ENCODE results near the gene TMEM87B.

Gene TMEM87B

GRCh38 chr2:112054847-112055729 is at the start of gene TMEM87B:
Gene TMEM87B, plus strand, starts transcription at chr2:112055269. Its CDS starts 323 bp downstream, at chr2:112055592.
- Histone ChIP-seq H3K27ac (ENCODE audit: low read depth, low read length) (peak within 1 kb of the TSS; percentile 62), H3K9ac (ENCODE audit: low read length in 5 of 5) (peak within 1 kb of the TSS; percentile 8 to 92 (median 88)), H3K27me3 (ENCODE audit: control insufficient read depth in 5 of 5, insufficient read depth in 4 of 5, low read length in 5 of 5) (no peaks in the 10 kb centered on the region), H3K4me1 (ENCODE audit: control insufficient read depth in 5 of 5, insufficient read depth in 5 of 5, low read length in 5 of 5) (peaks cover 3 to 30% (median 23%) of the 10 kb centered on the region in 5 donors), H3K4me3 (ENCODE audit: low read depth in 1 of 5, low read length in 5 of 5) (peak within 1 kb of the TSS; percentile 74 to 91 (median 86)), H3K36me3 (ENCODE audit: control insufficient read depth in 5 of 5, insufficient read depth in 5 of 5, low read length in 5 of 5) (peaks cover 0 to 2% (median 0%) of the 10 kb centered on the region in 5 donors), H3K9me3 (ENCODE audit: control insufficient read depth in 5 of 5, low read length in 5 of 5) (no peaks in the 10 kb centered on the region)

GRCh38 chr2:112005406-112006075 is 49.5 kb upstream of the TMEM87B start:
- Histone ChIP-seq H3K27me3 (ENCODE audit: control insufficient read depth in 5 of 5, insufficient read depth in 4 of 5, low read length in 5 of 5) (no peaks in the 10 kb centered on the region), H3K36me3 (ENCODE audit: control insufficient read depth in 5 of 5, insufficient read depth in 5 of 5, low read length in 5 of 5) (peaks cover 0 to 20% (median 8%) of the 10 kb centered on the region in 5 donors), H3K9ac (ENCODE audit: low read length in 5 of 5) (no peak overlapping the region), H3K4me3 (ENCODE audit: low read depth in 1 of 5, low read length in 5 of 5) (no peak overlapping the region), H3K9me3 (ENCODE audit: control insufficient read depth in 5 of 5, low read length in 5 of 5) (no peaks in the 10 kb centered on the region), H3K4me1 (ENCODE audit: control insufficient read depth in 5 of 5, insufficient read depth in 5 of 5, low read length in 5 of 5) (peaks cover 0 to 24% (median 12%) of the 10 kb centered on the region in 5 donors), H3K27ac (ENCODE audit: low read depth, low read length) (no peak overlapping the region)

GRCh38 chr2:112006076-112006410 is 49.0 kb upstream of the TMEM87B start:
- H3K4me3 ChIP-seq (ENCODE audit: low read depth in 1 of 5, low read length in 5 of 5): no peak overlapping the region
- peaks cover 0 to 18% (median 8%) of the 10 kb centered on the region in 5 donors for H3K4me1 ChIP-seq (ENCODE audit: control insufficient read depth in 5 of 5, insufficient read depth in 5 of 5, low read length in 5 of 5)
- no peaks in the 10 kb centered on the region for H3K9me3 ChIP-seq (ENCODE audit: control insufficient read depth in 5 of 5, low read length in 5 of 5)
- H3K9ac ChIP-seq (ENCODE audit: low read length in 5 of 5): no peak overlapping the region
- H3K27ac ChIP-seq (ENCODE audit: low read depth, low read length): no peak overlapping the region
- H3K27me3 ChIP-seq (ENCODE audit: control insufficient read depth in 5 of 5, insufficient read depth in 4 of 5, low read length in 5 of 5): peaks cover 0 to 2% (median 0%) of the 10 kb centered on the region in 5 donors
- peaks cover 0 to 25% (median 12%) of the 10 kb centered on the region in 5 donors for H3K36me3 ChIP-seq (ENCODE audit: control insufficient read depth in 5 of 5, insufficient read depth in 5 of 5, low read length in 5 of 5)

GRCh38 chr2:112007493-112007892 is 47.6 kb upstream of the TMEM87B start:
- H3K27ac ChIP-seq (ENCODE audit: low read depth, low read length): no peak overlapping the region
- H3K9me3 ChIP-seq (ENCODE audit: control insufficient read depth in 5 of 5, low read length in 5 of 5): no peaks in the 10 kb centered on the region
- H3K9ac ChIP-seq (ENCODE audit: low read length in 5 of 5): no peak overlapping the region
- peaks cover 0 to 35% (median 13%) of the 10 kb centered on the region in 5 donors for H3K36me3 ChIP-seq (ENCODE audit: control insufficient read depth in 5 of 5, insufficient read depth in 5 of 5, low read length in 5 of 5)
- H3K4me1 ChIP-seq (ENCODE audit: control insufficient read depth in 5 of 5, insufficient read depth in 5 of 5, low read length in 5 of 5): peaks cover 0 to 13% (median 6%) of the 10 kb centered on the region in 5 donors
- H3K27me3 ChIP-seq (ENCODE audit: control insufficient read depth in 5 of 5, insufficient read depth in 4 of 5, low read length in 5 of 5): peaks cover 0 to 2% (median 0%) of the 10 kb centered on the region in 5 donors
- no peak overlapping the region for H3K4me3 ChIP-seq (ENCODE audit: low read depth in 1 of 5, low read length in 5 of 5)

- Histone ChIP-seq H3K27ac (ENCODE audit: low read depth, low read length) (no peak overlapping the region), H3K36me3 (ENCODE audit: control insufficient read depth in 5 of 5, insufficient read depth in 5 of 5, low read length in 5 of 5) (peaks cover 0 to 36% (median 13%) of the 10 kb centered on the region in 5 donors), H3K27me3 (ENCODE audit: control insufficient read depth in 5 of 5, insufficient read depth in 4 of 5, low read length in 5 of 5) (peaks cover 0 to 2% (median 0%) of the 10 kb centered on the region in 5 donors), H3K4me3 (ENCODE audit: low read depth in 1 of 5, low read length in 5 of 5) (no peak overlapping the region), H3K9me3 (ENCODE audit: control insufficient read depth in 5 of 5, low read length in 5 of 5) (no peaks in the 10 kb centered on the region), H3K4me1 (ENCODE audit: control insufficient read depth in 5 of 5, insufficient read depth in 5 of 5, low read length in 5 of 5) (peaks cover 0 to 7% (median 3%) of the 10 kb centered on the region in 5 donors), H3K9ac (ENCODE audit: low read length in 5 of 5) (no peak overlapping the region)
These were observed 46.1 kb upstream of the TMEM87B start for GRCh38 chr2:112008910-112009485.

GRCh38 chr2:112010751-112011150 is 44.3 kb upstream of the TMEM87B start:
- Histone ChIP-seq H3K27ac (ENCODE audit: low read depth, low read length) (no peak overlapping the region), H3K27me3 (ENCODE audit: control insufficient read depth in 5 of 5, insufficient read depth in 4 of 5, low read length in 5 of 5) (peaks cover 0 to 2% (median 0%) of the 10 kb centered on the region in 5 donors), H3K4me3 (ENCODE audit: low read depth in 1 of 5, low read length in 5 of 5) (no peak overlapping the region), H3K4me1 (ENCODE audit: control insufficient read depth in 5 of 5, insufficient read depth in 5 of 5, low read length in 5 of 5) (peaks cover 0 to 3% (median 0%) of the 10 kb centered on the region in 5 donors), H3K36me3 (ENCODE audit: control insufficient read depth in 5 of 5, insufficient read depth in 5 of 5, low read length in 5 of 5) (peaks cover 0 to 36% (median 13%) of the 10 kb centered on the region in 5 donors), H3K9me3 (ENCODE audit: control insufficient read depth in 5 of 5, low read length in 5 of 5) (no peaks in the 10 kb centered on the region), H3K9ac (ENCODE audit: low read length in 5 of 5) (no peak overlapping the region)

- H3K27ac ChIP-seq (ENCODE audit: low read depth, low read length): no peak overlapping the region
- no peak overlapping the region for H3K9ac ChIP-seq (ENCODE audit: low read length in 5 of 5)
- no peak overlapping the region for H3K4me3 ChIP-seq (ENCODE audit: low read depth in 1 of 5, low read length in 5 of 5)
- H3K36me3 ChIP-seq (ENCODE audit: control insufficient read depth in 5 of 5, insufficient read depth in 5 of 5, low read length in 5 of 5): peaks cover 0 to 36% (median 13%) of the 10 kb centered on the region in 5 donors
- H3K27me3 ChIP-seq (ENCODE audit: control insufficient read depth in 5 of 5, insufficient read depth in 4 of 5, low read length in 5 of 5): peaks cover 0 to 2% (median 0%) of the 10 kb centered on the region in 5 donors
- H3K4me1 ChIP-seq (ENCODE audit: control insufficient read depth in 5 of 5, insufficient read depth in 5 of 5, low read length in 5 of 5): no peaks in the 10 kb centered on the region
- no peaks in the 10 kb centered on the region for H3K9me3 ChIP-seq (ENCODE audit: control insufficient read depth in 5 of 5, low read length in 5 of 5)
These were observed 42.5 kb upstream of the TMEM87B start for GRCh38 chr2:112012556-112012955.

- H3K36me3 ChIP-seq (ENCODE audit: control insufficient read depth in 5 of 5, insufficient read depth in 5 of 5, low read length in 5 of 5): peaks cover 0 to 11% (median 3%) of the 10 kb centered on the region in 5 donors
- H3K4me3 ChIP-seq (ENCODE audit: low read depth in 1 of 5, low read length in 5 of 5): no peak overlapping the region
- no peak overlapping the region for H3K27ac ChIP-seq (ENCODE audit: low read depth, low read length)
- peaks cover 0 to 3% (median 0%) of the 10 kb centered on the region in 5 donors for H3K4me1 ChIP-seq (ENCODE audit: control insufficient read depth in 5 of 5, insufficient read depth in 5 of 5, low read length in 5 of 5)
- H3K9me3 ChIP-seq (ENCODE audit: control insufficient read depth in 5 of 5, low read length in 5 of 5): no peaks in the 10 kb centered on the region
- H3K9ac ChIP-seq (ENCODE audit: low read length in 5 of 5): no peak overlapping the region
- H3K27me3 ChIP-seq (ENCODE audit: control insufficient read depth in 5 of 5, insufficient read depth in 4 of 5, low read length in 5 of 5): peaks cover 0 to 2% (median 0%) of the 10 kb centered on the region in 5 donors
These were observed 36.2 kb upstream of the TMEM87B start for GRCh38 chr2:112018846-112019245.

GRCh38 chr2:112019569-112019982 is 35.5 kb upstream of the TMEM87B start:
- no peak overlapping the region for H3K9ac ChIP-seq (ENCODE audit: low read length in 5 of 5)
- no peak overlapping the region for H3K4me3 ChIP-seq (ENCODE audit: low read depth in 1 of 5, low read length in 5 of 5)
- no peak overlapping the region for H3K27ac ChIP-seq (ENCODE audit: low read depth, low read length)
- H3K4me1 ChIP-seq (ENCODE audit: control insufficient read depth in 5 of 5, insufficient read depth in 5 of 5, low read length in 5 of 5): peaks cover 0 to 5% (median 0%) of the 10 kb centered on the region in 5 donors
- no peaks in the 10 kb centered on the region for H3K9me3 ChIP-seq (ENCODE audit: control insufficient read depth in 5 of 5, low read length in 5 of 5)
- H3K36me3 ChIP-seq (ENCODE audit: control insufficient read depth in 5 of 5, insufficient read depth in 5 of 5, low read length in 5 of 5): peaks cover 0 to 11% (median 3%) of the 10 kb centered on the region in 5 donors
- H3K27me3 ChIP-seq (ENCODE audit: control insufficient read depth in 5 of 5, insufficient read depth in 4 of 5, low read length in 5 of 5): peaks cover 0 to 2% (median 0%) of the 10 kb centered on the region in 5 donors

All from subcutaneous abdominal adipose tissue (tissue), 5 donors.